HFF-Myc (cell line): ENCODE measurements around the gene DOCK4.
A peak's percentile ranks its signal among the peaks of the same experiment; 100 is the strongest.

Source experiments
- DNase-seq: peaks from one replicate; pipeline ENCODE4 v3.0.0-alpha.2; 2011; ENCODE audit warnings: low read depth; ENCODE audit errors: extremely low read depth
- H3K4me3 ChIP-seq: replicated peaks from 2 replicates; pipeline ENCODE4 v1.5.1; 2011; ENCODE audit warnings: low read depth, mild to moderate bottlenecking, control low read depth, low read length
- TF ChIP-seq, protein P1 (sequence below): IDR thresholded peaks from 2 replicates; pipeline ENCODE4 v1.5.1; 2012; ENCODE audit warnings: mild to moderate bottlenecking, low read depth, low read length, control low read depth; ENCODE audit errors: missing control alignments

DOCK4 gene

GRCh38 chr7:111756687-111757178, 449.5 kb downstream of the DOCK4 start:
- TF ChIP-seq, protein P1, sequence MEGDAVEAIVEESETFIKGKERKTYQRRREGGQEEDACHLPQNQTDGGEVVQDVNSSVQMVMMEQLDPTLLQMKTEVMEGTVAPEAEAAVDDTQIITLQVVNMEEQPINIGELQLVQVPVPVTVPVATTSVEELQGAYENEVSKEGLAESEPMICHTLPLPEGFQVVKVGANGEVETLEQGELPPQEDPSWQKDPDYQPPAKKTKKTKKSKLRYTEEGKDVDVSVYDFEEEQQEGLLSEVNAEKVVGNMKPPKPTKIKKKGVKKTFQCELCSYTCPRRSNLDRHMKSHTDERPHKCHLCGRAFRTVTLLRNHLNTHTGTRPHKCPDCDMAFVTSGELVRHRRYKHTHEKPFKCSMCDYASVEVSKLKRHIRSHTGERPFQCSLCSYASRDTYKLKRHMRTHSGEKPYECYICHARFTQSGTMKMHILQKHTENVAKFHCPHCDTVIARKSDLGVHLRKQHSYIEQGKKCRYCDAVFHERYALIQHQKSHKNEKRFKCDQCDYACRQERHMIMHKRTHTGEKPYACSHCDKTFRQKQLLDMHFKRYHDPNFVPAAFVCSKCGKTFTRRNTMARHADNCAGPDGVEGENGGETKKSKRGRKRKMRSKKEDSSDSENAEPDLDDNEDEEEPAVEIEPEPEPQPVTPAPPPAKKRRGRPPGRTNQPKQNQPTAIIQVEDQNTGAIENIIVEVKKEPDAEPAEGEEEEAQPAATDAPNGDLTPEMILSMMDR: no peak
- no peak overlapping the region for H3K4me3 ChIP-seq
- DNase-seq: no peak

DNA sequence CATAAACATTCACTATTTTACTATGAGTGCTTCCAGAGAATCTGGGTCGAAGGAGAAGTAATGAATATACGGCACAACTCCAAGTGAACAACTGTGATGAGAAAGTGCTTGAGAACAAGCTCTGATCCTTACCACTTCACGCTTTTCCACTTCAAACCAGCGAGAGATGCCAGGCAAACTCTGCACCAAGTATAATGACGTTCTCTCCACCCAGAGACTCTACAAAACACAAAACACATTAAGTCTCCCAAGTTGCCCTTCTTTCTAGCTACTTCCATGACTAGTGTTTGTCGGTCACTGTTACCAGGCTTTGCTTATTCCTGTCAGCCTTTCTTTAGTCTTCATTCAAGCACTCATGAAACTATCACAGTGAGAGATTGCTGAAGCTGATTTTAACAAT, 450.8 kb downstream of the DOCK4 start:
- no peak for DNase-seq
- no peak overlapping the region for H3K4me3 ChIP-seq
- TF ChIP-seq, protein P1: no peak

- DNase-seq: no peak
- H3K4me3 ChIP-seq: no peak overlapping the region
- TF ChIP-seq, protein P1: no peak
Measured at GRCh38 chr7:111753968-111754367, 452.2 kb downstream of the DOCK4 start.

GRCh38 chr7:111752022-111752582, 454.1 kb downstream of the DOCK4 start:
- DNase-seq: no peak
- TF ChIP-seq, protein P1: peak; percentile 97
- H3K4me3 ChIP-seq: no peak overlapping the region

- no peak for DNase-seq
- H3K4me3 ChIP-seq: no peak overlapping the region
- TF ChIP-seq, protein P1: no peak
Measured at GRCh38 chr7:111750878-111751277, 455.3 kb downstream of the DOCK4 start.

GRCh38 chr7:111750228-111750627, 456.0 kb downstream of the DOCK4 start:
- no peak for DNase-seq
- H3K4me3 ChIP-seq: no peak overlapping the region
- TF ChIP-seq, protein P1: no peak

- no peak overlapping the region for H3K4me3 ChIP-seq
- TF ChIP-seq, protein P1: no peak
- no peak for DNase-seq
Measured at GRCh38 chr7:111749625-111750024, 456.6 kb downstream of the DOCK4 start.
